22Rv1 (cell line): ENCODE data around the gene TES.
"Not testable (repeated sequence)": the region's sequence is repeated elsewhere in the genome, so short reads cannot be mapped to it uniquely, and the experiment has no call there.

Source experiments
- H3K27ac ChIP-seq: fragments of 450-650 bp; 2 replicates; pipeline ENCODE4 v1.5.1; 2017
- CTCF ChIP-seq: fragments of 450-650 bp; IDR thresholded peaks from 2 replicates; pipeline ENCODE4 v1.5.1; 2017; ENCODE audit warnings: mild to moderate bottlenecking
- ZFX ChIP-seq: fragments of 450-650 bp; IDR thresholded peaks from 2 replicates; pipeline ENCODE4 v1.6.1; 2017; ENCODE audit warnings: antibody characterized with exemption, borderline replicate concordance

The TES gene

GRCh38 chr7:116242759-116243158 lies 32.4 kb downstream of the TES start:
- no peak for TF ChIP-seq ZFX
- TF ChIP-seq CTCF = no peak
- no peak overlapping the region for H3K27ac ChIP-seq

- not testable (repeated sequence) for H3K27ac ChIP-seq
Observed at GRCh38 chr7:116244803-116245202, 34.5 kb downstream of the TES start.

GRCh38 chr7:116246357-116246756 lies 36.0 kb downstream of the TES start:
- TF ChIP-seq CTCF (no peak), ZFX (no peak)
- no peak overlapping the region for H3K27ac ChIP-seq

- TF ChIP-seq CTCF (peak; percentile 41), ZFX (no peak)
- H3K27ac ChIP-seq = no peak overlapping the region
Observed at GRCh38 chr7:116249969-116250553, 39.7 kb downstream of the TES start.

GRCh38 chr7:116251675-116252074 lies 41.3 kb downstream of the TES start:
- no peak overlapping the region for H3K27ac ChIP-seq
- TF ChIP-seq ZFX (no peak), CTCF (no peak)

GRCh38 chr7:116252249-116252648 lies 41.9 kb downstream of the TES start:
- TF ChIP-seq CTCF (no peak), ZFX (no peak)
- H3K27ac ChIP-seq = no peak overlapping the region

- no peak overlapping the region for H3K27ac ChIP-seq
- no peak for TF ChIP-seq CTCF
- TF ChIP-seq ZFX = no peak
Observed at GRCh38 chr7:116257156-116257555, 46.8 kb downstream of the TES start.

GRCh38 chr7:116258734-116259133 lies 48.4 kb downstream of the TES start:
- no peak overlapping the region for H3K27ac ChIP-seq
- TF ChIP-seq CTCF = peak; percentile 92
- no peak for TF ChIP-seq ZFX
